Panc1 (cell line): ENCODE data around the gene ZNF462. TPM values are rescaled to one million over a fixed set of nuclear protein-coding genes. Genes with fewer than 3 reads are reported as not detected.

ENCODE experiments used
- ATAC-seq: fragments of 200-7000 bp; cut with Tn5 transposase; 2 replicates; pipeline ENCODE4 v1.9.1; 2020; ENCODE audit warnings: mild to moderate bottlenecking, moderate library complexity
- BruUV-seq: library from RNA; stranded (reverse); fragments of 400-500 nt; replicated peaks from 2 replicates; lab custom pipeline; 2021; lab: Mats Ljungman, UMichigan
- CTCF ChIA-PET: fragments of 300-600 bp; sonication (Branson Sonifier 250); formaldehyde crosslinking; loops from one replicate; lab custom pipeline; 2022; ENCODE audit warnings: antibody characterized with exemption; lab: Charles Lee
- POLR2A ChIA-PET: fragments of 300-600 bp; sonication (Branson Sonifier 250); formaldehyde crosslinking; loops from one replicate; lab custom pipeline; 2022; ENCODE audit warnings: antibody characterized with exemption; lab: Charles Lee
- DNase-seq: peaks from one replicate; pipeline ENCODE4 v3.0.0-alpha.2; 2010; ENCODE audit warnings: low read depth, low spot score
- H3K27ac ChIP-seq: 2 replicates; pipeline ENCODE4 v1.5.1; 2011; ENCODE audit warnings: mild to moderate bottlenecking, low read length, inconsistent platforms
- H3K27me3 ChIP-seq: fragments of 200-500 bp; sonication (Bioruptor generic); 2 replicates; pipeline ENCODE4 v1.6.0; 2014; ENCODE audit warnings: low read length, inconsistent platforms; ENCODE audit not compliant: control insufficient read depth, insufficient read depth
- H3K36me3 ChIP-seq: fragments of 200-500 bp; sonication (Bioruptor generic); 2 replicates; pipeline ENCODE4 v1.5.1; 2014; ENCODE audit warnings: inconsistent platforms, mild to moderate bottlenecking, low read length, moderate library complexity; ENCODE audit not compliant: control insufficient read depth, insufficient read depth
- H3K4me1 ChIP-seq: 2 replicates; pipeline ENCODE4 v1.5.1; 2011; ENCODE audit warnings: inconsistent platforms, mild to moderate bottlenecking, low read length, moderate library complexity; ENCODE audit not compliant: control insufficient read depth, insufficient read depth
- H3K4me3 ChIP-seq, 2 experiments: 2 replicates each; pipeline ENCODE4 v1.5.1; 2011 to 2012; ENCODE audit warnings: low read depth in 2 of 2, low read length in 2 of 2, mild to moderate bottlenecking in 2 of 2, inconsistent platforms in 1 of 2, moderate library complexity in 1 of 2
- H3K9me3 ChIP-seq: fragments of 200-500 bp; sonication (Bioruptor generic); 2 replicates; pipeline ENCODE4 v1.5.1; 2014; ENCODE audit warnings: low read depth, mild to moderate bottlenecking, inconsistent platforms, low read length, moderate library complexity; ENCODE audit not compliant: control insufficient read depth, insufficient read depth
- POLR2AphosphoS5 ChIP-seq: IDR thresholded peaks from 2 replicates; pipeline ENCODE4 v1.6.1; 2012; ENCODE audit warnings: mild to moderate bottlenecking, low read depth, low read length, moderate library complexity
- SIN3A ChIP-seq: IDR thresholded peaks from 2 replicates; pipeline ENCODE4 v1.6.1; 2012; ENCODE audit warnings: low read depth, mild to moderate bottlenecking, low read length, moderate library complexity, borderline replicate concordance; ENCODE audit not compliant: insufficient read depth
- TCF7L2 ChIP-seq: IDR thresholded peaks from 2 replicates; pipeline ENCODE4 v1.6.1; 2011; ENCODE audit warnings: mild to moderate bottlenecking, low read depth, low read length, inconsistent platforms
- in situ Hi-C: cut with HindIII; loops from 2 replicates; pipeline ENCODE4 v1.10.0; 2016; ENCODE audit warnings: low sequenced_read_pairs, low pct_unique_long_range_greater_than_20kb
- intact Hi-C: fragments of 100-400 bp; cut with micrococcal nuclease; formaldehyde crosslinking; loops from one replicate; pipeline ENCODE4 v1.10.0; 2022; ENCODE audit not compliant: unreplicated experiment
- total RNA-seq: library from RNA; stranded (reverse); gene quantifications from one replicate; pipeline ENCODE4 v1.2.1, GENCODE V29; 2021; ENCODE audit not compliant: unreplicated experiment
- TF ChIP-seq, protein P1 (sequence below), 2 experiments: IDR thresholded peaks; 2 replicates each; pipeline ENCODE4 v1.6.1; 2011 to 2012; ENCODE audit warnings: low read depth in 2 of 2, control low read depth in 1 of 2, low read length in 1 of 2, mild to moderate bottlenecking in 1 of 2, moderate library complexity in 1 of 2; ENCODE audit not compliant: insufficient read depth in 1 of 2
- TF ChIP-seq, protein P2 (sequence below): fragments of 450-650 bp; IDR thresholded peaks from 2 replicates; pipeline ENCODE4 v1.5.1; 2017; ENCODE audit warnings: mild to moderate bottlenecking

Gene ZNF462
- total RNA-seq, 1 experiment from 2014 or later: 34.8 TPM

DNA sequence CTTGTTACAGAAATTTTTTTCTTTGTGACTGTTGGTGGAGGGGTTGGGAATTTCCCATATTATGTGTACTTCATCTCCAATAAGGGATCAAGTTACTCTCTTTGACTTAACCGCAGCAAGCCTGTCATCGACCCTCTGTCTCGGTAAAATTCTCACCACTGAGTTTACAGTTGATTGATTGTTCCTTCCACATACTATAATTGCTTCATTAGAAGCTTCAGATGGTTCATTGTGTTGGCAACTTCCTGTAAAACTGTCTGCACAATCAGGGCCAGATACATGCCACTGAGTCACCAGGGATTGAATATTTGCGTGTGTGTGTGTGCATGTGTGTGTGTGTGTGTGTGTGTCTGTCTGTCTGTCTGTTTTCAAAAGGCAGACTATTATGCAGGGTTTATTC lies 176.6 kb downstream of the ZNF462 start:
- H3K4me3 ChIP-seq: no peak overlapping the region
- H3K4me1 ChIP-seq: no peaks in the 10 kb centered on the region
- ATAC-seq: no peak
- intact Hi-C loops (no loop called here), in situ Hi-C loops (no loop called here)
- BruUV-seq: no TSS peak
- ChIA-PET CTCF (no interaction called here), POLR2A (no interaction called here)
- no peak overlapping the region for H3K27ac ChIP-seq
- TF ChIP-seq, protein P1, sequence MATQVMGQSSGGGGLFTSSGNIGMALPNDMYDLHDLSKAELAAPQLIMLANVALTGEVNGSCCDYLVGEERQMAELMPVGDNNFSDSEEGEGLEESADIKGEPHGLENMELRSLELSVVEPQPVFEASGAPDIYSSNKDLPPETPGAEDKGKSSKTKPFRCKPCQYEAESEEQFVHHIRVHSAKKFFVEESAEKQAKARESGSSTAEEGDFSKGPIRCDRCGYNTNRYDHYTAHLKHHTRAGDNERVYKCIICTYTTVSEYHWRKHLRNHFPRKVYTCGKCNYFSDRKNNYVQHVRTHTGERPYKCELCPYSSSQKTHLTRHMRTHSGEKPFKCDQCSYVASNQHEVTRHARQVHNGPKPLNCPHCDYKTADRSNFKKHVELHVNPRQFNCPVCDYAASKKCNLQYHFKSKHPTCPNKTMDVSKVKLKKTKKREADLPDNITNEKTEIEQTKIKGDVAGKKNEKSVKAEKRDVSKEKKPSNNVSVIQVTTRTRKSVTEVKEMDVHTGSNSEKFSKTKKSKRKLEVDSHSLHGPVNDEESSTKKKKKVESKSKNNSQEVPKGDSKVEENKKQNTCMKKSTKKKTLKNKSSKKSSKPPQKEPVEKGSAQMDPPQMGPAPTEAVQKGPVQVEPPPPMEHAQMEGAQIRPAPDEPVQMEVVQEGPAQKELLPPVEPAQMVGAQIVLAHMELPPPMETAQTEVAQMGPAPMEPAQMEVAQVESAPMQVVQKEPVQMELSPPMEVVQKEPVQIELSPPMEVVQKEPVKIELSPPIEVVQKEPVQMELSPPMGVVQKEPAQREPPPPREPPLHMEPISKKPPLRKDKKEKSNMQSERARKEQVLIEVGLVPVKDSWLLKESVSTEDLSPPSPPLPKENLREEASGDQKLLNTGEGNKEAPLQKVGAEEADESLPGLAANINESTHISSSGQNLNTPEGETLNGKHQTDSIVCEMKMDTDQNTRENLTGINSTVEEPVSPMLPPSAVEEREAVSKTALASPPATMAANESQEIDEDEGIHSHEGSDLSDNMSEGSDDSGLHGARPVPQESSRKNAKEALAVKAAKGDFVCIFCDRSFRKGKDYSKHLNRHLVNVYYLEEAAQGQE (IDR thresholded peaks at IDR 0.05; ENCODE audit: insufficient read depth in 1 of 2, low read depth in 2 of 2, low read length in 1 of 2): no peak
- no peak for TF ChIP-seq POLR2AphosphoS5
- TF ChIP-seq TCF7L2: no peak
- TF ChIP-seq, protein P2, sequence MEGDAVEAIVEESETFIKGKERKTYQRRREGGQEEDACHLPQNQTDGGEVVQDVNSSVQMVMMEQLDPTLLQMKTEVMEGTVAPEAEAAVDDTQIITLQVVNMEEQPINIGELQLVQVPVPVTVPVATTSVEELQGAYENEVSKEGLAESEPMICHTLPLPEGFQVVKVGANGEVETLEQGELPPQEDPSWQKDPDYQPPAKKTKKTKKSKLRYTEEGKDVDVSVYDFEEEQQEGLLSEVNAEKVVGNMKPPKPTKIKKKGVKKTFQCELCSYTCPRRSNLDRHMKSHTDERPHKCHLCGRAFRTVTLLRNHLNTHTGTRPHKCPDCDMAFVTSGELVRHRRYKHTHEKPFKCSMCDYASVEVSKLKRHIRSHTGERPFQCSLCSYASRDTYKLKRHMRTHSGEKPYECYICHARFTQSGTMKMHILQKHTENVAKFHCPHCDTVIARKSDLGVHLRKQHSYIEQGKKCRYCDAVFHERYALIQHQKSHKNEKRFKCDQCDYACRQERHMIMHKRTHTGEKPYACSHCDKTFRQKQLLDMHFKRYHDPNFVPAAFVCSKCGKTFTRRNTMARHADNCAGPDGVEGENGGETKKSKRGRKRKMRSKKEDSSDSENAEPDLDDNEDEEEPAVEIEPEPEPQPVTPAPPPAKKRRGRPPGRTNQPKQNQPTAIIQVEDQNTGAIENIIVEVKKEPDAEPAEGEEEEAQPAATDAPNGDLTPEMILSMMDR: no peak
- TF ChIP-seq SIN3A: no peak
- no peaks in the 10 kb centered on the region for H3K27me3 ChIP-seq
- no peaks in the 10 kb centered on the region for H3K9me3 ChIP-seq
- no peaks in the 10 kb centered on the region for H3K36me3 ChIP-seq
- DNase-seq: no peak

DNA sequence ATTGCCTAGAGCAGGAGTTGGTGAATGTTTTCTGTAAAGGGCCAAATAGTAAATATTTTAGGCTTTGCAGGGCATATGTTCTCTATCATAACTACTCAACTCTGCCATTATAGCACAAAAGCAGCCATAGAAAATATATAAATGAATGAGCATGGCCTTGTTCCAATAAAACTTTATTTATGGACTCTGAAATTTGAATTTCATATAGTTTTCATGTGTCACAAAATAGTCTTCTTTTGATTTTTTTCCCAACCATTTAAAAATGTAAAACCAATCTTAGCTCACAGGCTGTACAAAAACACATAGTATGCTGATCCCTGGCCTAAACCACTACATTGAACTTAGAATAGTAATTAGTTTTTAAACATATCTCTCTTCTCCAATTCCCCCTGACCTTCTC lies 179.6 kb downstream of the ZNF462 start:
- intact Hi-C loops (no loop called here), in situ Hi-C loops (no loop called here)
- TF ChIP-seq POLR2AphosphoS5 (no peak), SIN3A (no peak), TCF7L2 (no peak)
- TF ChIP-seq, protein P1 (IDR thresholded peaks at IDR 0.05; ENCODE audit: insufficient read depth in 1 of 2, low read depth in 2 of 2, low read length in 1 of 2): no peak
- TF ChIP-seq, protein P2: no peak
- no peak overlapping the region for H3K4me3 ChIP-seq
- H3K9me3 ChIP-seq: no peaks in the 10 kb centered on the region
- ChIA-PET CTCF (no interaction called here), POLR2A (no interaction called here)
- H3K36me3 ChIP-seq: no peaks in the 10 kb centered on the region
- DNase-seq (no peak), ATAC-seq (no peak)
- no peaks in the 10 kb centered on the region for H3K27me3 ChIP-seq
- no TSS peak for BruUV-seq
- no peaks in the 10 kb centered on the region for H3K4me1 ChIP-seq
- no peak overlapping the region for H3K27ac ChIP-seq
